HFFc6 (cell line): ENCODE results near the gene SHISA9. TPM values are rescaled to one million over a fixed set of nuclear protein-coding genes. Genes with fewer than 3 reads are reported as not detected.
"Not testable (repeated sequence)": the region's sequence is repeated elsewhere in the genome, so short reads cannot be mapped to it uniquely, and the experiment has no call there.

Source experiments
- DNase-seq: peaks from one replicate; pipeline ENCODE4 v3.0.0-alpha.2; 2018
- H3K27ac Mint-ChIP-seq: 2 replicates; pipeline ENCODE4 v1.8.0; 2020; ENCODE audit warnings: mild to moderate bottlenecking, mixed read lengths
- H3K27me3 Mint-ChIP-seq: 2 replicates; pipeline ENCODE4 v1.8.0; 2021; ENCODE audit warnings: mild to moderate bottlenecking, moderate library complexity, mixed read lengths; ENCODE audit not compliant: insufficient read depth
- H3K36me3 Mint-ChIP-seq: 2 replicates; pipeline ENCODE4 v1.8.0; 2021; ENCODE audit warnings: low read depth, mixed read lengths
- H3K4me1 Mint-ChIP-seq: 2 replicates; pipeline ENCODE4 v1.8.0; 2020; ENCODE audit warnings: low read depth, mixed read lengths
- H3K4me3 Mint-ChIP-seq: 2 replicates; pipeline ENCODE4 v1.8.0; 2020; ENCODE audit warnings: mild to moderate bottlenecking, moderate library complexity, mixed read lengths
- H3K9me3 Mint-ChIP-seq: 2 replicates; pipeline ENCODE4 v1.8.0; 2020; ENCODE audit warnings: mild to moderate bottlenecking, mixed read lengths
- CTCF ChIP-seq: fragments of 200-600 bp; sonication (generic); IDR thresholded peaks from 2 replicates; pipeline ENCODE4 v1.5.0; 2021; ENCODE audit warnings: antibody characterized with exemption, mild to moderate bottlenecking
- long read RNA-seq: library from polyadenylated mRNA; unstranded; transcript quantifications from one replicate; pipeline ENCODE4 v2.0.0, GENCODE V29; 2019
- total RNA-seq, 6 experiments: library from RNA; stranded (reverse); fragmentation: NEBNext Ultra II Directional; extraction: Animal tissue kit (Norgen Biotek cat#: 25700); gene quantifications; 2 replicates in 1 of 6; 3 replicates in 5 of 6; pipeline ENCODE4 v1.2.3, GENCODE V29; 2021

The SHISA9 gene
- total RNA-seq: not detected
- long read RNA-seq: 0 reads

GRCh38 chr16:12901597-12902461 lies at the start of gene SHISA9:
Gene SHISA9 (plus strand): TSS chr16:12901598.
- Mint-ChIP-seq H3K4me3 (no peak within 1 kb of the TSS), H3K36me3 (no peaks in the 10 kb centered on the region), H3K27ac (no peak within 1 kb of the TSS), H3K27me3 (peaks cover 32% of the 10 kb centered on the region), H3K4me1 (no peaks in the 10 kb centered on the region), H3K9me3 (no peaks in the 10 kb centered on the region)
- DNase-seq: no peak
- TF ChIP-seq CTCF: no peak

- peaks cover 3% of the 10 kb centered on the region; the same call in 1 of the 2 replicates for H3K9me3 Mint-ChIP-seq
- DNase-seq: no peak
- H3K27ac Mint-ChIP-seq: no peak overlapping the region
- no peaks in the 10 kb centered on the region for H3K4me1 Mint-ChIP-seq
- peaks cover 9% of the 10 kb centered on the region; the same call in 1 of the 2 replicates for H3K27me3 Mint-ChIP-seq
- no peak for TF ChIP-seq CTCF
- no peaks in the 10 kb centered on the region for H3K36me3 Mint-ChIP-seq
- H3K4me3 Mint-ChIP-seq: no peak overlapping the region
These were observed 47.4 kb upstream of the SHISA9 start for GRCh38 chr16:12853972-12854371.

- not testable (repeated sequence) for H3K4me1 Mint-ChIP-seq, DNase-seq
These were observed 44.0 kb upstream of the SHISA9 start for GRCh38 chr16:12857435-12857834.

GRCh38 chr16:12862327-12862726 lies 39.1 kb upstream of the SHISA9 start:
- no peak overlapping the region for H3K4me3 Mint-ChIP-seq
- peaks cover under 1% of the 10 kb centered on the region; the same call in 1 of the 2 replicates for H3K9me3 Mint-ChIP-seq
- no peak for DNase-seq
- no peaks in the 10 kb centered on the region for H3K36me3 Mint-ChIP-seq
- TF ChIP-seq CTCF: no peak
- peaks cover 5% of the 10 kb centered on the region for H3K27me3 Mint-ChIP-seq
- H3K4me1 Mint-ChIP-seq: peaks cover 6% of the 10 kb centered on the region; the same call in 1 of the 2 replicates
- no peak overlapping the region for H3K27ac Mint-ChIP-seq

More at GRCh38 chr16:12857435-12857834, 44.0 kb upstream of the SHISA9 start:
- not testable (repeated sequence) for H3K27ac Mint-ChIP-seq, H3K9me3 Mint-ChIP-seq, H3K27me3 Mint-ChIP-seq, H3K4me3 Mint-ChIP-seq, H3K36me3 Mint-ChIP-seq

GRCh38 chr16:12862941-12863340 lies 38.5 kb upstream of the SHISA9 start:
- Mint-ChIP-seq H3K36me3 (no peaks in the 10 kb centered on the region), H3K4me1 (peaks cover 8% of the 10 kb centered on the region; the same call in 1 of the 2 replicates), H3K27me3 (peaks cover 5% of the 10 kb centered on the region), H3K27ac (no peak overlapping the region), H3K4me3 (no peak overlapping the region), H3K9me3 (no peaks in the 10 kb centered on the region)
- no peak for TF ChIP-seq CTCF
- DNase-seq: no peak

- no peak for TF ChIP-seq CTCF
- Mint-ChIP-seq H3K4me3 (no peak overlapping the region), H3K36me3 (peaks cover 10% of the 10 kb centered on the region), H3K9me3 (peaks cover 5% of the 10 kb centered on the region), H3K27me3 (peaks cover 5% of the 10 kb centered on the region), H3K27ac (no peak overlapping the region; the same call in 1 of the 2 replicates), H3K4me1 (peaks cover 8% of the 10 kb centered on the region)
- DNase-seq: no peak
These were observed 34.3 kb upstream of the SHISA9 start for GRCh38 chr16:12866981-12867551.
